Gastroesophageal sphincter (tissue), 3 donors: ENCODE data around the gene VPS26B.

Source experiments
- POLR2AphosphoS5 ChIP-seq: sonication (generic); formaldehyde crosslinking; IDR thresholded peaks from one replicate; pipeline ENCODE4 v1.6.1; 2017; ENCODE audit warnings: antibody characterized with exemption
- TF ChIP-seq, protein P1 (sequence below), 4 experiments: fragments of 200-600 bp in 2 of 4; fragments of 450-650 bp in 2 of 4; sonication (generic) in 1 of 4; IDR thresholded peaks; one replicate each; pipeline ENCODE4 v1.5.1; 2017 to 2019; ENCODE audit warnings: antibody characterized with exemption in 4 of 4, mild to moderate bottlenecking in 2 of 4, moderate library complexity in 2 of 4

DNA sequence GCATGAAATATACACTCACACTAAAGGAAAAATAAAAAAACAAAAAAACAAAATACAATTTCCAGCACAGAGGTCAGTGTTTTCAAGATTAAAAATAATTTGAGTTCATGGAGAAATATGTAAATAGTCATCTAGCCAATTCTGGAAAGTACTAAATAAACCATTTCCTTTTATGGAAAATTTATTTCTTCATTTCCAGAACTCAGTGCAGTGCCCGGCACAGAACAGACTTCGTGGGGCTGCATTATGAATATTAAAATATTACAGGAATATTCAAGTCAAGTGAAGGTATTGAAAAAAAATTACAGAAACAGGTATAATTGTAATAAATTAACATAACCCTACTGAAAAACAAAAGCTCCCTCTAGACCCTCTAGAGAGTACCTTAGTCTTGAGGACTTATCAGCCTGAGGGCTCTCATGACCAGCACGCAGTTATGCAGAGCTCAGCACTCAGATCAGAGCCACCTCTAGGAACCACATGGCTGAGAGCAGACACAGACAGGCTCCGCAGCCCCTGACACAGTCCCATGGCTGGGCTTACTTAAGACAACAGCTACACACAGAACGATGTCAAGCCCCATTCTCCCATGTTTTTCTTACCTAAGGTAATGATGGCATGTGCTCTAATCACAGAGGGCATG lies 46.3 kb upstream of the VPS26B start:
- TF ChIP-seq, protein P1, sequence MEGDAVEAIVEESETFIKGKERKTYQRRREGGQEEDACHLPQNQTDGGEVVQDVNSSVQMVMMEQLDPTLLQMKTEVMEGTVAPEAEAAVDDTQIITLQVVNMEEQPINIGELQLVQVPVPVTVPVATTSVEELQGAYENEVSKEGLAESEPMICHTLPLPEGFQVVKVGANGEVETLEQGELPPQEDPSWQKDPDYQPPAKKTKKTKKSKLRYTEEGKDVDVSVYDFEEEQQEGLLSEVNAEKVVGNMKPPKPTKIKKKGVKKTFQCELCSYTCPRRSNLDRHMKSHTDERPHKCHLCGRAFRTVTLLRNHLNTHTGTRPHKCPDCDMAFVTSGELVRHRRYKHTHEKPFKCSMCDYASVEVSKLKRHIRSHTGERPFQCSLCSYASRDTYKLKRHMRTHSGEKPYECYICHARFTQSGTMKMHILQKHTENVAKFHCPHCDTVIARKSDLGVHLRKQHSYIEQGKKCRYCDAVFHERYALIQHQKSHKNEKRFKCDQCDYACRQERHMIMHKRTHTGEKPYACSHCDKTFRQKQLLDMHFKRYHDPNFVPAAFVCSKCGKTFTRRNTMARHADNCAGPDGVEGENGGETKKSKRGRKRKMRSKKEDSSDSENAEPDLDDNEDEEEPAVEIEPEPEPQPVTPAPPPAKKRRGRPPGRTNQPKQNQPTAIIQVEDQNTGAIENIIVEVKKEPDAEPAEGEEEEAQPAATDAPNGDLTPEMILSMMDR (IDR thresholded peaks at IDR 0.05): no peak
- no peak for TF ChIP-seq POLR2AphosphoS5
